Stimulated activated CD8-positive, alpha-beta memory T cell treated with anti-CD3 and anti-CD28 coated beads, Interleukin-7, amount 100 ng/mL, for 24 hours (primary cell): ENCODE data around the gene MLN.
A peak's percentile ranks its signal among the peaks of the same experiment; 100 is the strongest.

Experiments used
- DNase-seq: peaks from one replicate; pipeline ENCODE4 v3.0.0-alpha.2; 2020; ENCODE audit warnings: low read depth

The MLN gene

DNA sequence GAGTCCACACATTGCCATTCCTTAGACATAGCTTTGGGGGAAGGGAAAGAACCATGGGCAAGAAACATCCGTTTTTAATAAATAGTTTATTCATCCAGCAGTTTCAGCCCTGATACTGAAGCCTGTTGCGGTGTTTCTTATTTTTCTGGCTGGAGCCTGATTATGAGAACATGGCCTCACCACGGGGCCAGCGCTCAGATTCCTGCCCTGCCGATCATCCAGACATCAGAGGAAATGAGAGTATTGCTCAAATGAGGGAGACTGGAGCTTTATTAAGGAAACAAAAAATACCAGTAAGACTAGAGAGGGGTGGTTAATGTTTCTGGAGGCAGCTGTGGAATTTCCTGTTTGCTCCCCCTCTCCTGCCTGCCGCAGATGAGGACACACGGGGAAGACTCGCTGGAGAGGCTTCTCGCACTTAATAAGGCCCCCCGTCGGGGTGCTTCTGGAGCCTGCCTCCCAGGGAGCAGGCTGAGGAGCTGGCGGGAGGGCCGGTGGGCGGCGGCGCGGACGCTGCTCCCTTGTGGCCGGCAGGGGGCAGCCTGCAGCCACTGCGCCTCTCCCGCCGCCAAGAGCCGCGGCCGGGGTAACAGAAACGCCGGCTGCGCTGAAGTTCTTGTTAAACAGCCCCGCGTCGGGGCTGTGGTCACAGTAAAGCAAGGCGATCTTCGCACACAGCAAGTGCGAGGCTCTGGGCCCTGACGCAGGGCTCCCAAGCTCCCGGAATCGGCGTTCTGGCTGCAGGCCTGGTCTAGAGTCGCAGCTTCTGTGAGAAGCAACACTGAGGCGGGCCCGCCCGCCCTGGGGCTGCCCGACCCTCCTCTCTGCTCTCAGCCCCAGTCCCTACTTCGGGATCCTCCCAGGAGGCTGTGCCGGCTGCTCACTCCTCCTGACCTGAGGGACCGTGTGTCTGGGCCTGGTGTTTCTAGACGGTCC lies 32.4 kb downstream of the MLN start:
- peak; percentile 21 for DNase-seq

DNA sequence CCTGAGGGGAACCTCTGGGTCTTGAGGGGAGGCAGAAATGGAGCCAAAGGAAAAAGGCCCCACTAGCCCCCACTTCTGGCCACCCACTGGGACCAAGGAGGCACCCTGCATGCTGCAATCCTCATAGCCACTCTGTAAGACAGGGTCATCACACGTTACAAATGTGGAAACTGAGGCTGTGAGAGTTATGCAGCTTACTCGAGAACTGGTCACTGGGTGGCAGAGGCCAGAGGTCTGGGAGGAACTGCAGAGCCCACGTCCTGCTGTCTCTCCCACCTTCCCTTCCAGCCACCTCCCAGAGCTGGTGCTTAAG lies 33.0 kb downstream of the MLN start:
- no peak for DNase-seq

DNA sequence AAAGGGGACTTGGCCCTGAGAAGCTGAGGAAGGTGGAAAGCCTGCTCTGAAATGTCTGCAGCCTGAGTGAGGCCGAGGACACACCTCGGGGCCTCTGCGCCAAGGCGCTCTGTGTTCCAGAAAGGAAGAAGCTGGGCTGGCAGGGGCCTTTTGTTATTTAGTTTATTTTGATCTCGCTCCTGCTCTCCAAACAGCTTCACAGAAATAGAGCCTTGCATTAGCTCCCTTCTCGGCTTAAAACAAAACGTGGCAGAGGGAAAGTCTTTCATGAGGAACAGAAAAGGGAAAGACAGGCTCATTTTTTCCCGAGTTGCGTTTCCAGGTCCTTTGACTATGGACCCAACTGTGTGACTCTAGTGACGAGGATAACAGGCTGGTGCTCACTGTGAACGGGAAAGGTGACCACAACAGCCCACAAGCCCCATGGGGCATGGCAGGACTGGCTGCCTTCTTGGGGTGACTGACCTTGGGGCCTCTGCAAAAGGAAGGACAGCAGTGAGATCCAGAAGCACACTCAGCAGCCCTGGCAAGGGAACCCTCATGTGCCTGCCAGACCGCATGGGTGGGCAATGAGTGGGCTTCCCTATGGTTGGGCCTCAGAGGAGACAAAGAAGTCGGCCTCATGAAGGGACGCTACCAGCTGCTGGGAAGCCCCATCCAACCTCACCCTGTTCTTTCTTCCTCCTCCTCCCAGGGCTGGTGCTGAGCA lies 33.5 kb downstream of the MLN start:
- DNase-seq, result no peak

DNA sequence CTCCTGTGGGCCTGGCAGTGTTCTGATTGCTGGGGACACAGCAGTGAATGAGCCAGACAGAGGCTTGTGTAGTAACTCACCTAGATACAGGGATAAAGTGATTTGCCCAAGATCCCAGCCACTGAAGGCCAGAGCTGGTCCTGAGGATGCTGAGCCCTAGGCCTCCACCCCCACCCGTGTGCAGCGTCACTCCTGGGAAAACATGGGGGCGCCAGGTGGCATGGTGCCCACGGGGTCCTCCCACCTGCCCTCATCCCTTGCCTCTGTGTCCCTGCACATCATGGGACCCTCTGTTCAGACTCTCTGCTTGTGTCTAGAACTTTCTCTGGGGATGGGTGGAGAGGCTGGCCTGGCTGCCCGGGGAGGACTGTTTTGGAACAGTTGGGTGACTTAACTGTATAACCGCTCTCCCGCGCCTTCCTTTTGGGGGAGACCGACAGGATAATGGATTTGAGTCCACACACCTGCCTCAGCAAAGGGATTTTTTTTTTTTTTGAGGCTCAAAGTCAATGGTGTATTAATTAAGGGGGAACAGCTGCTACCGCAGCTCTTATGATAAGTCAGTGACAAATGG lies 34.5 kb downstream of the MLN start:
- DNase-seq, result no peak

DNA sequence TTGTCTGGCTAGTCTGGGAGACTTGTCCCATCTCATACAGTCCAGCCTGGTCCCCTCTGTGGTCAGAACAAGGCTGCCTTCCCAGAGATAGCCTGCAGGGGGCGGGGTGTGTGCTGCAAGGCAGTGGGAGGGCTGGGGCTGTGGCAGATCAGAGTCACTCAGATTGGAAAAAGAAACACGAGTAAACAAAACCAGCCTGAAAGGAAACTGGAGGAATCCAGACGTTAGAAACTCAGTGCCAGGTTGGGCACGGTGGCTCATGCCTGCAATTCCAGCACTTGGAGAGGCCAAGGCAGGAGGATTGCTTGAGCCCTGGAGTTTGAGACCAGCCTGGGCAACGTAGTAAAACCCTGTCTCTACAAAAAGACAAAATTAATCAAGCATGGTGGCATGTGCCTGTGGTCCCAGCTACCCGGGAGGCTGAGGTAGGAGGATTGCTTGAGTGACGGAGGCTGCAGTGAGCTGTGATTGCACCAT lies 35.1 kb downstream of the MLN start:
- peak; percentile 55 for DNase-seq

DNA sequence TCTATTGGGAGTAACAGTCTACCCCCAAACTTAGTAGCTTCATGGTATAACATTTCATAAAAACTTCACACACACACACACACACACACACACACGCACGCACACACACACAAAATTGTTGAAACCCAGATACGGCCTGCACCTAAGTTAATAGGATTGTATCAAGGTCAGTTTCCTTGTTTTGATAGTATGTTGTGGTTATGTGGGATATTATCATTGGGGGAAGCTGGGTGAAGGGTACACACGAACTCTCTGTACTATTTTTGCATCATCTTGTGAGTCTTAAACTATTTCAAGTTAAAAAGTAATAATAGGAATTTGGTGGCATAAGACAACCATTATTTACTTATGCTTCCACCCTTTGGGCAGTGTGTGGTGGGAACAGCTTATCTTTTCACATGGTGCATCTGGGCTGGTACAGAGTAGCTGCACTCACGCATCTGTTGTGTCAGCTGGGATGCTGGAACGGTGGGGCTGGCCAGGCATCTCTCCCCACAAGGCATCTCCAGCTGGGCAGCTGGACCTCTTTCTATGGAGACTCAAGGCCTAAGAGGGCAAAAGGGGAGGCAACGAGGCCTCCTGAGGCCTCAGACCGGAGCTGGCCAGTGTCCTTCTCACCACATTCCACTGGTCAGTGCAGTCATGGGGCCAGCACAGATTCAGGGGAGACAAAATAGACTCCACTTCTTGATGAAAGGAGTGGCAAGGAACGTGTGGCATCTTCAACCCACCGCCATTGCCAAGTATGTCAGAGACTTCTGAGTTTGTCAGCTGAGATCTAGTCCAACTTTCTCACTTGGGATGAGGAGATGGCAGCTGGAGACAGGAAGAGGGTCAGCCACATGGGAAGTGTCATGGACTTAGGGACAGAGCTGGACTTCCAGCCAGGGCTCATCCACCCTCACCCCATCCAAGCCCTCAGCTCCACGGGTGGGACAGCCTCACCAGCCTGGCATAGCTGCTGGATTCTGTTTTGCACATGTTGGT lies 36.6 kb downstream of the MLN start:
- DNase-seq, result no peak

DNA sequence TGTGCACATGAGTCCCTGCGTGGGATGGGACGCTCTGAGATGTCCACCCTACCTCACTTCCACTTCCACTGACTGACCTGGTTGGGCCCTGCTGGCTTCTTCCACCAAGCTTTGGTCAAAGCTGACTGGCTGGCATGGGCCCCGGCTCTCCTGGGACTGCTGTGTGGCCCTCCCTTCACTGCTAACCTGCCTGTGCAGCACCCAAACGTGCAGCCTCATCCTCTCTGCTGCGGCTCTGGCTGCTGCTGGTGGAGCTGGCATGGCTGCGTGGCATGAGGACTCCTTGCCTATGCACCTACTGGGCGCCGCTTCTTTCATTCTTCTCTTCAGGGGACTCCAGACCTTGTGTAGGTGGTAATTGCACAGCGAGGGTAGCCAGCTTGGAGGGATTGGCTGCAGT lies 38.4 kb downstream of the MLN start:
- DNase-seq, result no peak

DNA sequence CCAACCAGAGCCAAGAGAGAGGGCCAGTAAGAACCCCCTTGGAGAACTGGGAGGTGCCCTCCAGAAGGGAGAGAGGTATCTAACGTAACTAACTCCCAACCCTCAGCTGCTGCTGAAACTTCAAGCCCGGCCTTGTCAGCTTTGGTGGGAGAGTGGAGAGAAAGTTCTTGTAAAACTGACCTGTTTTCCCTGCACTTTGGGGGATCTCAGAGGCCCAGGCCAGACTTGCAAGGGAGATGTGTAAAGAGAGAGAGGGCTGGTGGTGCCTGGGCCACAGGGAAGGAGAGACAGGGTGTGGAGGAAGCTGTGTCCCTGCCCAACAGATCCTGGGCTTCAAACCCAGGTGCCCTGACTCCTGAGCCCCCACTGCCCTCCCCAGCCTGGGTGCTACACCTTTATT lies 39.8 kb downstream of the MLN start:
- no peak for DNase-seq

DNA sequence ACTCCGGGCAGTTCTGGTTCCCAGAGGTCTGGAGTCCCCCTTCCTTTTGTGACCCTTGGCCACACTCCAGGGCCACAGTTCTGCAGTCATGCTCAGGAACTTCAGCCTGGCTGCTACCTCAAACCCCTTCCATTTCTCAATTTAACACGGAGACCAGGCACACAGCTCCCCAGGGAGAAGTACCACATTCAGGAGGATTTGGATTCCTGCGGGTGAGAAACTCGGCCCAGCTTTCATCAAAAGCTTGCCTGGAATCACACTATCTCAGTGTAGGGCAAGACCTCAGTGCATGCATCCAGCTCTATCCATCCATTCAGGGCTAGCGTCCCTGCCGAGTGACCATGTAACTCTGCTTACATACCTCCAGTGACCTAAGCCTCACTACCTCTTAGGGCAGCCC lies 40.3 kb downstream of the MLN start:
- no peak for DNase-seq

DNA sequence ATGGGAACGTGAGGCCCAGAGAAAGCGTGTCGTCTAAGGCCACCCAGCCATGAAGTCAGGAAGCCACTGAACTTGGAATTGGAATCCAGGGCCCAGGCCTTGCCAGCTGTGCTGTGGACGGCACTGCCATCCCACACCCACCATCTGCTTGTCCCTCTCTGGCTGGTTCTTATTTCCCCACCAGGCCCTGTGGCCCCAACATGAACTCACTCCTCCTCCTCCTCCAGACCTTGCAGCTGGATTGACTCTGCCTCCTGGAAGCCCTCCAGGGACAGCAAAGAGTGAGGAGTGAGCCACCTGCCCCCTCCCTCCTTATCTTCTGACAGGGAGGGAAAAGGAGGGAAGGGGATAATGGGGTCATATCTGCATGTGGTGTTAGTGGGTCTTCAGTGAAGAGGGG lies 41.1 kb downstream of the MLN start:
- no peak for DNase-seq

DNA sequence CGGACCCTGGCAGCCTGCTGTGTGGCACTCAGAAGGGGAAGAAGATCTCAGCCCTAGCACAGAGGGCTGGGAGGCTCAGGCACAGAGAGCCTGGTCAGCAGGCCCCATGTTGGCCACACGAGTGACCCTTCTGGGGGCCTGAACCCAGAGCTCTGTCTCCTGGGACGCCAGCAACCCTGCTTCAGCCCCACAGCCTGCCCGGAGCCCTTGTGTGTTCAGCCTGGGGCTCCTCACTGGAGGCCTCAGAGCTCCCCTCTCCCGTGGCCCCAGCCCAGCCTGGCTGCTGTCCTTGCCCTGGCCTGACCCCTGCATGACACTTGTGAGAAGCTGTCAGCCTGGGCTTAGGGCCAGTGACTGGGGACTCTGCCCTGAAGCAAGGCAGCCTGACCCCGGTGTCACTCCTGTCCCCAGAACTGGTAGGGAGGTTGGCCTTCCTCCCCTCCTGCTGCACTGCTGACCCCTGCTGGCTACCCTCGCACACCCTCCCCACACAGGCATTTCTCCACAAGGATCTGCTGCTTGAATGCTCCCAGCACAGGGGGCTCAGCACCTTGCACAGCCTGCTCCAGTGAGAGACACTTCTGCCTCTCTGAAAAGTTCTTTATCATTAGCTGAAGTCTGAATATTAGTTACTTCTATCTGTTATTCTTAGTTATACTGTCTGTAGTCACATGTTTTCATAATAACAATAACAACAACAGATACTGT lies 41.7 kb downstream of the MLN start:
- no peak for DNase-seq

DNA sequence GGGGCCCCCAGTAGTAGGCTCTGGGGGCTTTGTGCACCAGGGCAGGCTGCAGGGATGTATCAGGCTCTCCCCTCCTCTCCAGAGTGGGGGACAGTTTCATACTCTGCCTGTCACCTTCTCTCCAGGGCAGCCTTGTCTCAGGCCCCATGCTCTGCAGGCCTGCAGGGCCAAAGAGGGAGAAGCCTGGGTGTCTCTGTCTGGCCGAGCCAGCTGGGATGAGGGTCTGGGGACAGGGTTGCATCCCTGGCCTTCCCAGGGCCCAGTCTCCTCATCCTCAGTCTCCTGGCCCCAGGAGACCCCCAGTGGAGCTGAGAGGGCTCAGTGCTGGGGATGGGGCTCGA lies 42.3 kb downstream of the MLN start:
- DNase-seq, result no peak

DNA sequence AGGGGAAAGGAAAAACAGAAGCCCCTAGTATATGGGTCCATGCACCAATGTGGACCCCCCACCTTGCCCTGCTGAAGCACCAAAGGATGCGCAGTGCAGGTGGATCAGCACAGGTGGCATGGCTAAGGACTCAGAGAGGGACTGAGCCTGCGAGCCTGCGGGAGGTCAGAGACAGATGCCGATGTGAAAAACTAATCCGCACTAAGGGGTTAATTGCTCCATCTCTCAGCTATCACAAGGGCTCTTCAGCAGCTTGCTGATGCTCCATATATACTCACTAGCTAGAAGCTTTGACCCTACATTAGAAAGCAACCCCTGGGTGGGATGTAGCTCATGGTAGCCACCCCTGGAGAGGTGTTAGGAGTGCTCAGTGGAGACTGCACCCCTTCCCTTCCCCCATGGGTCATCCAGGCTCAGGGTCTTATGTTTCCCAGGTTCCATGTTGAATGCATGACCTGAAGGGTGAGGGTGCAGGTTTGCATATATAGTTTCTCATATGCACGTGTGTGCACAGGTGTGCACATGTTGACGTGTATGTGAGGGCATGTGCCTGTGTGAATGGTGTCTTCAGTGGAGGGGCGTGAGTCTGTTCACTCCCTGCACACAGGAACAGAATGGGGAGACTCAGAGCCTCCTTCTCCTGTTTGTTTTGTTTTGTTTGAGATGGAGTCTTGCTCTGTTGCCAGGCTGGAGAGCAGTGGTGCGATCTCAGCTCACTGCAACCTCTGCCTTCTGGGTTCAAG lies 43.7 kb downstream of the MLN start:
- DNase-seq, result no peak

DNA sequence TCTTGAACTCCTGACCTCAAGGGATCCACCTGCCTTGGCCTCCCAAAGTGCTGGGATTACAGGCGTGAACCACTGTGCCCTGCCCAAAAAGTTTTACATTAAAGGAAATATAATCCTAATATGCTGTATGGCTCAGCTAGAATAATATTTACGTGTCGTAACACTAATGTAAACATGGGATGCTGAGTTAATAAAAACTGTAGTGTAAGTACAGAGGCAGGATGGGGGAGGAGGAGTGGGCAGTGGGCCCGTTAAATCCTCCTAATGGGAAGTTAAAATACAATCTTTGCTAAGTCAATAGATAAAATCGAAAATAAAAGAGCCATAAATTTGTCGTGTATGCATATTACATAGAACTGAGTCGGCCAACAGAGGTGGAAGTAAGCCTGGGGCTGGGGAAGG lies 45.0 kb downstream of the MLN start:
- no peak for DNase-seq

DNA sequence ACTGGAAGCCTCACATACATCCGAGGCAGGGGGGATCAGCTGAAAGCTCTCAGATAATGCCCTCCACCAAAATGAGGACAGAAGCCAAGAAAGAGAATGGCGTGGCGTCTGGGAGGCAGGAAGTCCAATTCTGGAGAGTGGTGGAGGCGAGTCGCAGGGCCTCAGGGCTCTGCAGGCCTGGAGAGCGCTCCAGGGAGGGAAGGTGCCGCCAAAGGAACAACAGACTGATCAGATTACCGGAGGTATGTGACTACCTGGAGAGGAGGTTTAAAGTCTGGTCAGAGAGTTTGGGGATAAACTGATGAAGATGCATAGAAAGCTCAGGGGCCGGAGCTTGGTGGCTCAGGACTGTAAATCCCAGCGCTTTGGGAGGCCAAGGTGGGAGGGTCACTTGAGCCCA lies 45.9 kb downstream of the MLN start:
- no peak for DNase-seq

DNA sequence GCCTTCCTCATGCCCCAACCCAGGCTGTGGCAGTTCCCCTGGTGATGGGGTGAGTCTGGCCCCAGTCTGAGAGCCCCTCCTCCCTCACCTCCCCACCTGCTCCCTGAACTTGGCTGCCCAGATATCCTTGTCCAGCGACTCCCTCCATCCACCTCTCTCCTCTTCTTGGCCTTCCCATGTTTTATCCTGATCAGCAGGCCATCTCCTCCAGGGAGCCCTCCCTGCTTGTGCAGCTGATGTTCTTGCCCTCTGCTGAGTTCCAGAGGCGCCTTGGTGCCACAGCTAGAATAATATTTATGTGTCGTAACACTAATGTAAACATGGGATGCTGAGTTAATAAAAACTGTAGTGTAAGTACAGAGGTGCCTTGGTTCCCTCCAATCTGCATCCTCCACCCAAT lies 46.7 kb downstream of the MLN start:
- DNase-seq, result no peak

DNA sequence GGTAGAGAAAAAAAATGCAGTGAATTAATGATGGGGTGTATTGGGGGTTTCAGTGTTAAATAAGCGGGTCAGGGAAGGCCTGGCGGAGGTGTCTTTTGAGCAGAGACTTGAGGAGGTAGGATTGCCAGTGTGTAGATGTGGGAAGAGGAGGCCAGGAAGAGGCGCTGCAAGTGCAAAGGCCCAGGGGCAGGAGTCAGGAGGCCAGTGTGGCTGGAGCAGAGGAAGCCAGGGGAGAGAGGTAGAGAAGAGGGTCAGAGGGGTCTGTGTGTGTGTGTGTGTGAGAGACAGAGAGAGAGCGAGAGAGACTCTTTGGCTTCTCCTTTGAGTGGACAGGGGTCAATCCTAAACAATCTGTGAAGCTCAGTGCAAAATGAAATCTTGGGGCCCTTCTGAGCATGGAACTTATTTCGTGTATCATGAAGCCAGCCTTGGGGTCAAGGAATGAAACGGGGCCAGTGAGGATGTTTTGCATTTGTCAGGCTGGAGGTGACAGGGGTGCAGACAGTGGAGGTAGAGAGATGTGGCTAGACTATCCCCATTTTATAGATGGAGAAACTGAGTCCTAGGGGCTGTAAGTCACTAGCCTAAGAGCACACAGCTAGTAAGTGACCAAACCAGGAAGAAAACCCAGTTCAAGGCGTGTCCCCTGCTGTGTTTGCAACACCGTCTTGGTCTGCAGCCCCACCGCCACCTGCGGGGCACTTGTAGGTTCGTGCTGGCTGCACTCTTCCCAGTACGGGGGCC lies 47.4 kb downstream of the MLN start:
- no peak for DNase-seq

DNA sequence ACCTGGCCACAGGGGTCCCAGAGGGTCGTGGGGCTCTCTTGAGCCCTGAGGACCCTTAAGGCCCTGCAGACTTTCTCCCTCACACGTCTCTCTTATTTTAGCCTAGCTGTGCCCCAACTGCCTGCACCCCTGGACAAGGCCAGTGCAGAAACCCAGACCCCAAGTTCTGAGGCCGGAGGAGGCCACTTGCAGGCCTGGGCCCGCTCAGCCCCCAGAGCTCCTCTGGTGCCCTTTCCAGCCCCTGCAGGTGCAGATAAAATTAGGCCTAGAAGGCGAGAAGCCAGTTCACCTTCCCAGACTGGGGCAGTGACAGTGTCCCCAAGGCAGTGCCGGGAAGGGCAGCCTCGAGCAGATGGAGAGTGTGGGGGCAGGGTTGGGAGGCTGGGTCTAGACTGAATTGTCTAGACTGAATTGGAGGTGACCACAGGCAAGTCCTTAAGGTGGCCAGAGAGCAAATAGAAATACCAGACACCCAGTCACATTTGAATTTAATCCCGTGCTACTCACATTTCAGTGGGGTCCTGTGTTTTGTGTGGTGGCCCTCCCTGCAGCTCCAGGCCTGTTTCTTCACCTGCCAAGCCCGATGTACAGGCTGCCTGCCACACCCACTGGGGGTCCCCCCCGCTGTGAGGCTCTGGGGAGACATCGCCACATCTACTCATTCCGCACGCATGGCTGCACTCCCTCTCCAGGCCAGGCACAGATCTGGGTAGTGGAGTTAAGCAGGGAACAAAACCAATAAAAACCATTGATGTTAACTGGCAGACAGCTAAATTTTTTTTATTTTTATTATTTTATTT lies 48.5 kb downstream of the MLN start:
- DNase-seq, result no peak

DNA sequence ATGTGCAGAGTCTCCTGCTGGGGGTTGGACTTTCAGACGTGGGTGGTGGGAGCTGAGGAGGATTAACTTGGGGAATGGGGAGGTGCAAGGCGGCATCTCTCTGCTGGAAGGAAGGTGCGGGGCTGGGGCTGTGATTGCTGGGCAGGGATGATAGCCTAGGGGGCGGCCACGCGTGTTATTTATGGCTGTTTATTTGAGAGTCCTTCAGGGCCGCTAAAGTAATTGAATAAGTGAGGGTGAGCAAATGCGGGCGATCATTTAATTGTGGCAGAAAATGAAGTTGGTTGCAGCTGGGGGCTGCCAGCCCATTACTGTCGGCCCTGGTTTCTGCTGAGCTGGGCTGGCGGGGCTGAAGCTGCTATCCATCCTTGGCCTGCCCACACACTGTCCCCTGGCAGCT lies 49.6 kb downstream of the MLN start:
- no peak for DNase-seq
